ENCODE results near the gene JAKMIP3. TPM values are rescaled to one million over a fixed set of nuclear protein-coding genes. Genes with fewer than 3 reads are reported as not detected.

Gene JAKMIP3
- total RNA-seq, 1 donor from 2014 or later: 0.09 TPM

DNA sequence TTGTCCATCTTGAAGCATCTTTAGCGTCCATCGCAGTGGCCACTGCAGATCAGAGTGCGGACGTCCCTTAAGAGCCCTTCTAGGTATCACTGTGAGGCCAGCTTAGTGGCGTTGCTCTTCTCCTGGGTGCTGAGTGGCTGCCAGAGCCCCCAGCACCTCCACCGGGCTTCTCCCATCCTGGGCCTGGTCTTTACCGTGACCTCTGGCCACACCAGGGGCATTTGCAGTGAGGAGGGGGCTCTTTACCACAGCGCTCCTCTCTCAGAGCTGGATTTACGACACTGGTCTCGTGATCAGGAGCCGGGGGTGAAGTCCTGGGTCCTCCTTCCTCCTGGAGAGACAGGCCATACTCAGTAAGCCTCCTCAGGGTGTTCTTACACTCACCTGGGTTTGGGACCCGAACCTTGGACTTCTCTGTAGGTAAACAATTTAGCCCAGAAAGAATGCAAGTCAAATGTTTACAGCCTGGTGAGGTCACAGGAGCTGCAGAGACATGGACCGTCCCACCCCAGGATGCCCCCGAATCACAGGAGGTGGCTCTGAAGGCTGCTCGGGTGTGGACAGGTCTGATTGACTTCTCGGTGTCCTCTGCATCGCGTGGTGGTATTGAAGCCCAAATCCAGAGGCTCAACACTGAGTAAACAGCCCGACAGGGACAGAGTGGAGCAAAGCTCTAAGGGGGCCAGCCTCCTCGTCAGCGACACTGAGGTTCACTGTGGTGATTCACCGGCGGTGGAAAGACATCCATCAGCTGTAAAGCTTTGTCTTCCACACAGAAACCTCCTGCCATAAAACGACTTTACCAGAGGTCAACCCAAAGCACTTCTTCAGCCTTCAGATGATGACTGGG lies 33.0 kb downstream of the JAKMIP3 start:
- ChIA-PET CTCF (no interaction called here), POLR2A (no interaction called here)
- no peaks in the 10 kb centered on the region for H3K4me1 Mint-ChIP-seq

DNA sequence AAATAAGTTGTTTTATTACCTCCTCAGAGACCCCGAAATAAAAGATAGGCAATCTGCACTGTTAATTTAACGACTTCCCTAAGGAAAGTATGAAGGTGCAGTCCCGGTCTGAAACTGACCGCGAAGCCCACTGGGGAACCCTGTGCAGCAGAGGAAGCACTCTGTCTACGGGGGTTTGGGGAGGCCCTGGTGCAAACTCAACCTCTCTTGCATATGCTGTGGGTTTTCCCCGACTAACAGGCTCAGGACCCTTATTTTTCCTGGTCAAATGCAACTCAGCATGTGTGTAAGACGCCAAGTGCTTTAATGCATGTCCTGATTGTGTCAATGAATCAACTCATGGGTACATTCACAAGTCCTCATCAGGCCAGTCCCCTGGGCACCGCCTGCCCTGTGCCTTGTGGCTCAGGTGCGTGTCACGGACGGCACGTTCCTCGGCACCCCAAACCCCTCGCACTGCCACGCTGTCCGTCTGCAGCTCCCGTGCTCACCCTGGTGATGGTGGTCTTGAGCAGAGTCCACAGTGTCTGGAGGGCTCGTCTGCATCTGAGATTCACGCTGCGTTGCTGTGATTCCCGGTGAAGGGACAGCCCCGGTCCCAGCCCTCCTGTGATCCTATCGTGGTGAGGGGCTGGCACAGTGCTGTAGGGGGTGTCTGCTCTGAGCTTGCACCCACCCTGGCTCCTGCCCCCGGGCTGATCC lies 33.8 kb downstream of the JAKMIP3 start:
- H3K36me3 Mint-ChIP-seq (ENCODE audit: low read depth): no peaks in the 10 kb centered on the region
- H3K4me1 Mint-ChIP-seq: no peaks in the 10 kb centered on the region
- peaks cover 22% of the 10 kb centered on the region for H3K27me3 Mint-ChIP-seq
- no peak for DNase-seq
- intact Hi-C loops (cut with micrococcal nuclease): no loop called here
- ChIA-PET CTCF (no interaction called here), POLR2A (no interaction called here)
- H3K4me3 Mint-ChIP-seq: no peak overlapping the region
- no peak for ATAC-seq (ENCODE audit: low read depth)
- TF ChIP-seq, protein P1, sequence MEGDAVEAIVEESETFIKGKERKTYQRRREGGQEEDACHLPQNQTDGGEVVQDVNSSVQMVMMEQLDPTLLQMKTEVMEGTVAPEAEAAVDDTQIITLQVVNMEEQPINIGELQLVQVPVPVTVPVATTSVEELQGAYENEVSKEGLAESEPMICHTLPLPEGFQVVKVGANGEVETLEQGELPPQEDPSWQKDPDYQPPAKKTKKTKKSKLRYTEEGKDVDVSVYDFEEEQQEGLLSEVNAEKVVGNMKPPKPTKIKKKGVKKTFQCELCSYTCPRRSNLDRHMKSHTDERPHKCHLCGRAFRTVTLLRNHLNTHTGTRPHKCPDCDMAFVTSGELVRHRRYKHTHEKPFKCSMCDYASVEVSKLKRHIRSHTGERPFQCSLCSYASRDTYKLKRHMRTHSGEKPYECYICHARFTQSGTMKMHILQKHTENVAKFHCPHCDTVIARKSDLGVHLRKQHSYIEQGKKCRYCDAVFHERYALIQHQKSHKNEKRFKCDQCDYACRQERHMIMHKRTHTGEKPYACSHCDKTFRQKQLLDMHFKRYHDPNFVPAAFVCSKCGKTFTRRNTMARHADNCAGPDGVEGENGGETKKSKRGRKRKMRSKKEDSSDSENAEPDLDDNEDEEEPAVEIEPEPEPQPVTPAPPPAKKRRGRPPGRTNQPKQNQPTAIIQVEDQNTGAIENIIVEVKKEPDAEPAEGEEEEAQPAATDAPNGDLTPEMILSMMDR (IDR thresholded peaks at IDR 0.05): no peak
- no peaks in the 10 kb centered on the region for H3K9me3 Mint-ChIP-seq
- H3K27ac Mint-ChIP-seq: no peak overlapping the region

More for the DNA sequence above, 33.0 kb downstream of the JAKMIP3 start:
- ATAC-seq (ENCODE audit: low read depth) (no peak), DNase-seq (no peak)
- H3K4me3 Mint-ChIP-seq: no peak overlapping the region
- H3K36me3 Mint-ChIP-seq (ENCODE audit: low read depth): no peaks in the 10 kb centered on the region
- H3K9me3 Mint-ChIP-seq: no peaks in the 10 kb centered on the region
- H3K27me3 Mint-ChIP-seq: peaks cover 26% of the 10 kb centered on the region
- TF ChIP-seq, protein P1 (IDR thresholded peaks at IDR 0.05): no peak
- intact Hi-C loops (cut with micrococcal nuclease): no loop called here
- H3K27ac Mint-ChIP-seq: no peak overlapping the region

DNA sequence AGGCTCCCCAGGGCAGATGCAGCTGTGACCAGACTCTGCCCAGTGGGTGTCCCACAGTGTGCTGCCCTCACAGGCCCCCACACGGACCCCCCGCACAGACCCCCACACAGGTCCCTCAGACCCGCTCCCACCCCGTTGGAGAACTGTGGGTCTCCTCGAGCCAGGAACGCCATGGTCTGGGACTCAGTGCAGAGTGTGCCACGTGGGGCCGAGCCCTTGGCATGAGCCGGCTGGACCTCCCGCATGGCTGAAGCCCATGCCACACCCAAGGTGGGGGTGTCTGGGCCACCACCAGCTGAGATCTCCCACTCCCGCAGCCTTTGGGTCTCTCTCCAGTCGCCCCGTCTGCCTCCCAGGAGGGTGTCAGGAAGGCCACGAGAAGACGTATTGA lies 34.3 kb downstream of the JAKMIP3 start:
- no peaks in the 10 kb centered on the region for H3K9me3 Mint-ChIP-seq
- H3K4me3 Mint-ChIP-seq: no peak overlapping the region
- intact Hi-C loops (cut with micrococcal nuclease): no loop called here
- DNase-seq (no peak), ATAC-seq (ENCODE audit: low read depth) (no peak)
- ChIA-PET CTCF (no interaction called here), POLR2A (no interaction called here)
- H3K4me1 Mint-ChIP-seq: no peaks in the 10 kb centered on the region
- H3K36me3 Mint-ChIP-seq (ENCODE audit: low read depth): no peaks in the 10 kb centered on the region
- H3K27me3 Mint-ChIP-seq: peaks cover 22% of the 10 kb centered on the region
- no peak overlapping the region for H3K27ac Mint-ChIP-seq
- TF ChIP-seq, protein P1 (IDR thresholded peaks at IDR 0.05): no peak

DNA sequence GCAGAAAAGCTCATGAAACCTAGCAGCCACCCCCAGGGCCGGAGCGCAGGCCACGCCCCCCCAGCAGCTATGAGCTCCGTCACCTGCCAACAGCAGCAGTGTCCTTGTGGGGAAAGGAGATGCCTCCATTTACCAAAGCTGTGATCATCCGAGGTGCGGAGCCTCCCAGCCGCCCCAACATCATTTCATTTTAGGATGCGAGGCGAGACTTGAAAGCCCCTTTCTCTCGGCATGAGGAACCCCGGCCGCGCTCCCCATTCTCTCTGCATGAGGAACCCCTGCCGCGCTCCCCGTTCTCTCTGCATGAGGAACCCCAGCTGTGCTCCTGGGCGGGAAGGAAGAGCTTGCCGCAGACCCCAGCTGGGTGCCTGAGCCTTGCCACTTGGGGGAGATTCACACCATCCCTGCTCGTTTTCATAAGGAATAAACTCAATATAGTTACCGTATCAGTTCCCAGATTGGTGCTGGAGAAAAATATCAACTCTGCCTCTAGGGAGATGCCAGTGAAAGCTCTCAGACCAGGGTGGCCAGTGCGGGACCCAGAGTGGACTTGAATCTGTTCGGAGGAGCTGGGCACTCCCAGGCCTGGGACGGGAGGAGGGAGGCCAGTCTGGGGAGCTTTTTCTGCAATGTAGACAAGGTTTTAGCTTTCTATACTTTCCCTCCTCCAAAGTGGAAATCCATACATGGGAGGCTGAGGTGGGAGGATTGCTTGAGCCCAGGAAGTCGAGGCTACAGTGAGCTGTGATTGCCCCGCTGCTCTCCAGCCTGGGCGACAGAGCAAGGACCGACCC lies 35.0 kb downstream of the JAKMIP3 start:
- no peak for DNase-seq
- ChIA-PET CTCF (no interaction called here), POLR2A (no interaction called here)
- TF ChIP-seq, protein P1 (IDR thresholded peaks at IDR 0.05): no peak
- no peak overlapping the region for H3K27ac Mint-ChIP-seq
- intact Hi-C loops (cut with micrococcal nuclease): no loop called here
- H3K9me3 Mint-ChIP-seq: no peaks in the 10 kb centered on the region
- no peaks in the 10 kb centered on the region for H3K36me3 Mint-ChIP-seq (ENCODE audit: low read depth)
- no peaks in the 10 kb centered on the region for H3K4me1 Mint-ChIP-seq
- no peak overlapping the region for H3K4me3 Mint-ChIP-seq
- peaks cover 16% of the 10 kb centered on the region for H3K27me3 Mint-ChIP-seq
- no peak for ATAC-seq (ENCODE audit: low read depth)

DNA sequence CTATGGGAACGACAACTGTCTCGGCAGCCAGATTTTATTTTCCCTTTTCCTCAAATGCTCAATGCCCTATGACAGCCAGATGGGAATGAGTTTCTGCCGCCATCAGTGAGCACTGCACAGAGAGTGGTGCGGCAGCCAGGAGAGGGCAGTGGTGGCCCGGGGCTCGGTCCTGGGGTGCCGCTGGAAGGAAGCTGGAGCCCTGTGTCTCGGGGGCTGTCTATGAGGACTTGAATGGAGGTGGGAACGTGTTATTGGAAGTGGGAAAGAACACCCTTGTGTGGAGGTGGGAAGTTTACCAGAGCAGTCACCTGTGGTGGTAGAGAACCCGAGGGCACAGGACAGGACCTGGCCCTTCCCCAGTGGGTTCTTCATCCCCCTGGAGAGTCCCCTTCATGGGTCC lies 35.8 kb downstream of the JAKMIP3 start:
- DNase-seq (no peak), ATAC-seq (ENCODE audit: low read depth) (no peak)
- Mint-ChIP-seq H3K36me3 (ENCODE audit: low read depth) (no peaks in the 10 kb centered on the region), H3K4me3 (no peak overlapping the region), H3K27ac (no peak overlapping the region), H3K27me3 (peaks cover 11% of the 10 kb centered on the region), H3K4me1 (no peaks in the 10 kb centered on the region), H3K9me3 (no peaks in the 10 kb centered on the region)
- intact Hi-C loops (cut with micrococcal nuclease): no loop called here
- POLR2A ChIA-PET: no interaction called here
- CTCF ChIA-PET: no interaction called here
- TF ChIP-seq, protein P1 (IDR thresholded peaks at IDR 0.05): no peak

All from activated B cell treated with CpG ODN at 0.5 μM for 24 hours (primary cell).